ENCODE results near the gene ZNF579. TPM values are rescaled to one million over a fixed set of nuclear protein-coding genes. Genes with fewer than 3 reads are reported as not detected.

The ZNF579 gene
- total and polyA plus RNA-seq, 2 of the 13 experiments (the other 11 are each of a cell fraction or from before 2014, with no cell fraction given): 2.1 to 2.9 TPM

DNA sequence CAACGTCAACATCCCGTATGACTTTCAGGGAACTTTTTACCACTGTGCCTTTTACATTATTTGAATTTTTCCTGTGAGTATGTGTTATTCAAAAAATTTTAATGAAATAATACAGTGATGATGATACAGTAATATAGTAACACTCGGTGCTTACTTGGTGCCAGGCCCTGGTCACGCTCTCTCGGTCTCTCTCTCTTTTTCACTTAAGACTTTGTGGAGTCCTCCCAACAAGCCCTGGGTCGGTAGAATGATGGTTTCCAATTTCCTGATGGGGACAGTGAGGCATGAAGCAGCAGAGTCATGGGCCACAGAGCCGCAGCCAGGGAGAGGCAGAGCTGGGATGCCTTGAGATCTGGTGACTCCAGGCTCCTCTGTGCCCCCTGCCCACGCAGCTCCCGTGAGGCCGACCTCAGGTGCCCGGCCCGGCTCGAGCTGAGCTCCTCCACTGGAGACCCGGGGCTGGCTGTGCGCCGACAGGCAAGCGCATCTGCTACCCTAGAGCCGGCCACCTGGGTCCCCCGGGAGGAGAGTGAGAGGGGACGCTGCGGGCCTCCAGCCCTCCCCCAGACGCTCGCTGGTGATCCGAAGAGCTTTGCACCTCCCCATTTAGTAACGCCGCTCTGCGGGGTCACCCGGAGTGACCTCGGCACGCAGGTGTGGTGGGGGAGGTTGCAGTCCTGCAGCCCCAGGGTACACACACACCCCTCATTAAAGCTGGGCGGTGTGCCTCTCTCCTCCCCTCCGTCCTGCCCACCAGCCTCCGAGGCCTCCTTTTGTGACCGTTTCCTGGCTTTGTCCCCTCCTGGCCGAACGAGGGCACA, 30.9 kb downstream of the ZNF579 start (continued):
- TF ChIP-seq SMC3 (IDR thresholded peaks at IDR 0.05; ENCODE audit: low read length): no peak
- TF ChIP-seq ZBTB34 (CRISPR knock-in tag; IDR thresholded peaks at IDR 0.05): no peak
- TF ChIP-seq ZBTB38 (CRISPR knock-in tag; IDR thresholded peaks at IDR 0.05): 0 out of 2 replicates have a peak, but pooled peaks have one; percentile 48
- TF ChIP-seq CEBPB (IDR thresholded peaks at IDR 0.05; ENCODE audit: borderline replicate concordance, low read depth, low read length): no peak
- no peak for TF ChIP-seq CENPT (CRISPR knock-in tag; IDR thresholded peaks at IDR 0.05; ENCODE audit: low read depth)
- no peak for TF ChIP-seq PCBP1 (IDR thresholded peaks at IDR 0.05; ENCODE audit: borderline replicate concordance, low read depth, low read length)
- no peak for TF ChIP-seq ZNF678 (CRISPR knock-in tag; IDR thresholded peaks at IDR 0.05)
- TF ChIP-seq MTA3 (CRISPR knock-in tag; IDR thresholded peaks at IDR 0.05): no peak
- TF ChIP-seq PRDM15 (CRISPR knock-in tag; IDR thresholded peaks at IDR 0.05): no peak
- TF ChIP-seq ZNF335 (CRISPR knock-in tag; IDR thresholded peaks at IDR 0.05): no peak
- no peak for TF ChIP-seq ZSCAN12 (CRISPR knock-in tag; IDR thresholded peaks at IDR 0.05)
- TF ChIP-seq, protein P1, sequence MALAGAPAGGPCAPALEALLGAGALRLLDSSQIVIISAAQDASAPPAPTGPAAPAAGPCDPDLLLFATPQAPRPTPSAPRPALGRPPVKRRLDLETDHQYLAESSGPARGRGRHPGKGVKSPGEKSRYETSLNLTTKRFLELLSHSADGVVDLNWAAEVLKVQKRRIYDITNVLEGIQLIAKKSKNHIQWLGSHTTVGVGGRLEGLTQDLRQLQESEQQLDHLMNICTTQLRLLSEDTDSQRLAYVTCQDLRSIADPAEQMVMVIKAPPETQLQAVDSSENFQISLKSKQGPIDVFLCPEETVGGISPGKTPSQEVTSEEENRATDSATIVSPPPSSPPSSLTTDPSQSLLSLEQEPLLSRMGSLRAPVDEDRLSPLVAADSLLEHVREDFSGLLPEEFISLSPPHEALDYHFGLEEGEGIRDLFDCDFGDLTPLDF (CRISPR knock-in tag; IDR thresholded peaks at IDR 0.05): no peak
- TF ChIP-seq CBX2 (IDR thresholded peaks at IDR 0.05; ENCODE audit: low read depth, low read length): no peak
- no peak for TF ChIP-seq CBX2 (CRISPR knock-in tag; IDR thresholded peaks at IDR 0.05; ENCODE audit: low read depth)
- no peak for TF ChIP-seq ZSCAN31 (CRISPR knock-in tag; IDR thresholded peaks at IDR 0.05; ENCODE audit: low read depth)
- TF ChIP-seq, protein P2, sequence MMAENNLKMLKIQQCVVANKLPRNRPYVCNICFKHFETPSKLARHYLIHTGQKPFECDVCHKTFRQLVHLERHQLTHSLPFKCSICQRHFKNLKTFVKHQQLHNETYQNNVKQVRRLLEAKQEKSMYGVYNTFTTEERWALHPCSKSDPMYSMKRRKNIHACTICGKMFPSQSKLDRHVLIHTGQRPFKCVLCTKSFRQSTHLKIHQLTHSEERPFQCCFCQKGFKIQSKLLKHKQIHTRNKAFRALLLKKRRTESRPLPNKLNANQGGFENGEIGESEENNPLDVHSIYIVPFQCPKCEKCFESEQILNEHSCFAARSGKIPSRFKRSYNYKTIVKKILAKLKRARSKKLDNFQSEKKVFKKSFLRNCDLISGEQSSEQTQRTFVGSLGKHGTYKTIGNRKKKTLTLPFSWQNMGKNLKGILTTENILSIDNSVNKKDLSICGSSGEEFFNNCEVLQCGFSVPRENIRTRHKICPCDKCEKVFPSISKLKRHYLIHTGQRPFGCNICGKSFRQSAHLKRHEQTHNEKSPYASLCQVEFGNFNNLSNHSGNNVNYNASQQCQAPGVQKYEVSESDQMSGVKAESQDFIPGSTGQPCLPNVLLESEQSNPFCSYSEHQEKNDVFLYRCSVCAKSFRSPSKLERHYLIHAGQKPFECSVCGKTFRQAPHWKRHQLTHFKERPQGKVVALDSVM (CRISPR knock-in tag; IDR thresholded peaks at IDR 0.05): peak; percentile 86
- peak; percentile 79 for TF ChIP-seq RXRA (CRISPR knock-in tag; IDR thresholded peaks at IDR 0.05)
- 0 out of 2 replicates have a peak, but pooled peaks have one; percentile 27 for TF ChIP-seq HIVEP1 (CRISPR knock-in tag; IDR thresholded peaks at IDR 0.05)
- TF ChIP-seq DMAP1 (CRISPR knock-in tag; IDR thresholded peaks at IDR 0.05): no peak
- TF ChIP-seq ZNF749 (CRISPR knock-in tag; IDR thresholded peaks at IDR 0.05; ENCODE audit: borderline replicate concordance): no peak
- TF ChIP-seq ATF1 (CRISPR knock-in tag; IDR thresholded peaks at IDR 0.05): no peak
